Measurements from ENCODE around the gene MBD3L1. TPM values are rescaled to one million over a fixed set of nuclear protein-coding genes. Genes with fewer than 3 reads are reported as not detected.

Gene MBD3L1
- total and polyA plus RNA-seq, 9 of the 15 experiments (the other 6 are each of a cell fraction or from before 2014, with no cell fraction given), result not detected

GRCh38 chr19:8880868-8881488, 48.8 kb downstream of the MBD3L1 start (continued):
- TF ChIP-seq REST (IDR thresholded peaks at IDR 0.05; ENCODE audit: borderline replicate concordance) (peak; percentile 53; the same call in 1 of the 2 replicates), REST (CRISPR knock-in tag; IDR thresholded peaks at IDR 0.05; ENCODE audit: low read depth) (no peak)

- ChIA-PET POLR2A (no interaction called here), CTCF (ENCODE audit: low intra/inter-chr PET ratio) (no interaction called here)
- FAIRE-seq (no peak), DNase-seq (ENCODE audit: extremely low read depth in 1 of 4, low spot score in 3 of 4) (no peak), ATAC-seq (no peak)
- no peak overlapping the region for H3K27ac ChIP-seq (ENCODE audit: extremely low read depth, low read depth, low read length)
- no peaks in the 10 kb centered on the region for H4K20me1 ChIP-seq (replicated peaks; ENCODE audit: control insufficient read depth, insufficient read depth, low read length)
- H2AFZ ChIP-seq (ENCODE audit: low read depth, low read length), result no peak overlapping the region
- H3K4me1 ChIP-seq (replicated peaks in 1 of 2; ENCODE audit: control insufficient read depth in 2 of 2, insufficient read depth in 2 of 2, low read length in 2 of 2), result no peaks in the 10 kb centered on the region
- H3K79me2 ChIP-seq (ENCODE audit: control insufficient read depth, insufficient read depth, low read length), result no peaks in the 10 kb centered on the region
- no peaks in the 10 kb centered on the region for H3K27me3 ChIP-seq (ENCODE audit: control insufficient read depth in 2 of 2, insufficient read depth in 2 of 2, low read length in 2 of 2)
- no peaks in the 10 kb centered on the region for H3K9me3 ChIP-seq (replicated peaks; ENCODE audit: control insufficient read depth, insufficient read depth, low read depth, low read length)
- H3K4me2 ChIP-seq (ENCODE audit: insufficient read depth, low read length), result no peak overlapping the region
- intact Hi-C loops (cut with micrococcal nuclease), result no loop called here
- no peaks in the 10 kb centered on the region for H3K9me1 ChIP-seq (ENCODE audit: control insufficient read depth, insufficient read depth, low read length)
- H3K9ac ChIP-seq (ENCODE audit: insufficient read depth in 1 of 2, low read depth in 2 of 2, low read length in 2 of 2), result no peak overlapping the region
- in situ Hi-C loops (cut with MboI), result no loop called here
- BruUV-seq (replicated peaks), result no TSS peak
- H3K36me3 ChIP-seq (ENCODE audit: control insufficient read depth, insufficient read depth, low read length), result no peaks in the 10 kb centered on the region
- TF ChIP-seq EP300 (IDR thresholded peaks at IDR 0.05; ENCODE audit: low read length) (no peak), ZNF280B (CRISPR knock-in tag; IDR thresholded peaks at IDR 0.05) (no peak), SIN3B (IDR thresholded peaks at IDR 0.05; ENCODE audit: low read depth) (no peak), GMEB1 (CRISPR knock-in tag; IDR thresholded peaks at IDR 0.05) (no peak)
- H3K4me3 ChIP-seq, result no peak overlapping the region
These were observed 49.3 kb downstream of the MBD3L1 start for GRCh38 chr19:8881512-8881911.
